ENCODE measurements around the gene CCDC60. TPM values are rescaled to one million over a fixed set of nuclear protein-coding genes. Genes with fewer than 3 reads are reported as not detected.

The CCDC60 gene
- total and polyA plus RNA-seq, 10 donors = not detected

DNA sequence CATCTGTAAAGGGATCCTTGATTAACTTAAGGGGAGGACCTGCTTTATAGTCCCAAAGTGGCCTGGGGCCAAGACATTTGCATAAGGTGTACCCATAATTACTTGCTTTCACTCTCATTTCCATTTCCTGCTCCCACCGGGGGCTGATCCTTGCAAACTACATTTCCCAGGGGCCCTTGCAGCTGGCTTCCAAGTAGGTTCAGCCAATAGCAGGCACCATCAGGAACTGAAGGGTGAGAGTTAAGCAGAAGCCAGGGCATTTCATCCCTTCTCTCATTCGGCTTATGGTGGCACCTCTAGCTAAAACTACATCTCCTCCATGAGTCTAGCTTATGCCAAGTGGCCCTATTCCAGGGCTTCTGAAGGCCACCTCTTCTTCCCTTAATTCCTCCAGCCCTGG, 88.8 kb downstream of the CCDC60 start:
- no peaks in the 10 kb centered on the region for H3K9me3 ChIP-seq
- TF ChIP-seq POLR2A (IDR thresholded peaks at IDR 0.05) = no peak
- TF ChIP-seq, protein P1, sequence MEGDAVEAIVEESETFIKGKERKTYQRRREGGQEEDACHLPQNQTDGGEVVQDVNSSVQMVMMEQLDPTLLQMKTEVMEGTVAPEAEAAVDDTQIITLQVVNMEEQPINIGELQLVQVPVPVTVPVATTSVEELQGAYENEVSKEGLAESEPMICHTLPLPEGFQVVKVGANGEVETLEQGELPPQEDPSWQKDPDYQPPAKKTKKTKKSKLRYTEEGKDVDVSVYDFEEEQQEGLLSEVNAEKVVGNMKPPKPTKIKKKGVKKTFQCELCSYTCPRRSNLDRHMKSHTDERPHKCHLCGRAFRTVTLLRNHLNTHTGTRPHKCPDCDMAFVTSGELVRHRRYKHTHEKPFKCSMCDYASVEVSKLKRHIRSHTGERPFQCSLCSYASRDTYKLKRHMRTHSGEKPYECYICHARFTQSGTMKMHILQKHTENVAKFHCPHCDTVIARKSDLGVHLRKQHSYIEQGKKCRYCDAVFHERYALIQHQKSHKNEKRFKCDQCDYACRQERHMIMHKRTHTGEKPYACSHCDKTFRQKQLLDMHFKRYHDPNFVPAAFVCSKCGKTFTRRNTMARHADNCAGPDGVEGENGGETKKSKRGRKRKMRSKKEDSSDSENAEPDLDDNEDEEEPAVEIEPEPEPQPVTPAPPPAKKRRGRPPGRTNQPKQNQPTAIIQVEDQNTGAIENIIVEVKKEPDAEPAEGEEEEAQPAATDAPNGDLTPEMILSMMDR (IDR thresholded peaks at IDR 0.05 in 8 of 11, conservative IDR thresholded peaks at IDR 0.05 in 3 of 11) = no peak
- no peak for TF ChIP-seq POLR2AphosphoS5 (IDR thresholded peaks at IDR 0.05)
- no peaks in the 10 kb centered on the region for H3K4me1 ChIP-seq
- no peak overlapping the region for H3K4me3 ChIP-seq
- H3K36me3 ChIP-seq = no peaks in the 10 kb centered on the region
- no peak overlapping the region for H3K27ac ChIP-seq
- intact Hi-C loops (cut with DNase I; ENCODE audit: low total_unique reads) = no loop called here
- DNase-seq = no peak
- H3K27me3 ChIP-seq (replicated peaks in 1 of 7) = peaks cover 0 to 15% (median 0%) of the 10 kb centered on the region in 7 donors
- WGBS, 5 donors = 10 to 32% (median 20%) methylated on average over 2 of the region's 2 CpGs

DNA sequence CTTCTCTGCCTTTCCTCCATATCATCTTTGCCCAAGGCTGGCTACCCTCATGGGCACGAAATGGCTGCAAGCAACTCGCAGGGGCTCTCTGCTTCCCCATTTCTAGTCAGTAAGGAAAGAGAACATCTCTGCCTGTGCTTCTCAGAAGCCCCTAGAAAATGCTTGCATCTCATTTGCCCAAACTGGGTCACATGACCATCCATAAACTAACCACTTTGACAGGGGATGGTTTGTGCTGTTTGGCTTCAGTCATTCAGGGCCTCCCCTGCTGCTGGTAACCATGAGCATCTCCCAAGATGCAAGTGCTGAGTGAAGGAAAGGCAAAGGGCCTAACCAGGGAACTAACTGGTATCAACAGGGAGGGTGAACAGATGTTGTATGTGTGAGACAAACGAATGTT, 91.1 kb downstream of the CCDC60 start:
- H3K4me1 ChIP-seq = no peaks in the 10 kb centered on the region
- intact Hi-C loops (cut with DNase I; ENCODE audit: low total_unique reads) = no loop called here
- no peaks in the 10 kb centered on the region for H3K36me3 ChIP-seq
- no peak overlapping the region for H3K27ac ChIP-seq
- WGBS, 5 donors = 49 to 89% (median 72%) methylated on average over 3 of the region's 3 CpGs
- DNase-seq = no peak
- H3K27me3 ChIP-seq (replicated peaks in 1 of 7) = peaks cover 0 to 16% (median 0%) of the 10 kb centered on the region in 7 donors
- no peak overlapping the region for H3K4me3 ChIP-seq
- H3K9me3 ChIP-seq = peaks cover 0 to 2% (median under 1%) of the 10 kb centered on the region in 8 donors
- TF ChIP-seq, protein P1 (IDR thresholded peaks at IDR 0.05 in 8 of 11, conservative IDR thresholded peaks at IDR 0.05 in 3 of 11) = no peak
- TF ChIP-seq POLR2AphosphoS5 (IDR thresholded peaks at IDR 0.05) (no peak), POLR2A (IDR thresholded peaks at IDR 0.05) (no peak)

DNA sequence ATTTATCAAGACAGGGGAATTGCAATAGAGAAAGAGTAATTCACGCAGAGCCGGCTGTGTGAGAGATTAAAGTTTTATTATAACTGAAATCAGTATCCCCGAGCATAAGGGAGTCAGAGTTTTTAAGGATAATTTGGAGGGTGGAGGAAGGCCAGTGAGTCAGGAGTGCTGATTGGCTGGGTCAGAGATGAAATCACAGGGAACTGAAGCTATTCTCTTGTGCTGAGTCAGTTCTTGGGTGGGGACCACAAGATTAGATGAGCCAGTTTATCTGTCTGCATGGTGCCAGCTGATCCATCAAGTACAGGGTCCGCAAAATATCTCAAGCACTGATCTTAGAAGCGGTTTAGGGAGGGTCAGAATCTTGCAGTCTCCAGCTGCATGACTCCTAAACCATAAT, 96.6 kb downstream of the CCDC60 start:
- no peak for DNase-seq
- H3K27ac ChIP-seq = no peak overlapping the region
- WGBS, 5 donors = 87 to 96% (median 91%) methylated on average over 5 of the region's 5 CpGs

DNA sequence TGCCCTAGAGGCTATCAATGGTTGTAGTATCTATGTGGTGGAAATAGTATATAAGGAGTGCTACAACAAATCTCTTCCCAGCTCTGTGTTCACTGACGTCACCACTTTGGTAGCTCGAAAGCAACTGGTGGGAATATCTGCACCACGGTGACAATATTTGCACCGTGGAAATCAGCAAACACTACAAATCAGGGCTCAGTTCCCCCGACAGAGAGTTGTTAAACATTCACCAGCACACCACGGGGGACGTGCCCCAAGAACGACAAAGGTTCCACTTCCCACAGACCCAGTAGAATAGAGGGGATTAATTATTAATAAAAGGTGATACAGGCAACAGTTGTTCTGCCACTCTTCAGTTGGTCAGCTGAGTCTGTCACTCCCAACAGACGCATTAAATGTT, 98.4 kb downstream of the CCDC60 start:
- H3K36me3 ChIP-seq = no peaks in the 10 kb centered on the region
- no peaks in the 10 kb centered on the region for H3K4me1 ChIP-seq
- peaks cover 0 to 18% (median 0%) of the 10 kb centered on the region in 7 donors for H3K27me3 ChIP-seq (replicated peaks in 1 of 7)
- H3K4me3 ChIP-seq = no peak overlapping the region
- H3K9me3 ChIP-seq = peaks cover 0 to 19% (median 9%) of the 10 kb centered on the region in 8 donors
- no peak for TF ChIP-seq POLR2AphosphoS5 (IDR thresholded peaks at IDR 0.05)
- no peak for TF ChIP-seq POLR2A (IDR thresholded peaks at IDR 0.05)
- TF ChIP-seq, protein P1 (IDR thresholded peaks at IDR 0.05 in 8 of 11, conservative IDR thresholded peaks at IDR 0.05 in 3 of 11) = no peak
- no peak for DNase-seq
- WGBS, 5 donors = 87 to 89% (median 87%) methylated on average over 9 of the region's 9 CpGs
- H3K27ac ChIP-seq = no peak overlapping the region
- intact Hi-C loops (cut with DNase I; ENCODE audit: low total_unique reads) = no loop called here

More for the DNA sequence above, 96.6 kb downstream of the CCDC60 start:
- TF ChIP-seq POLR2A (IDR thresholded peaks at IDR 0.05) (no peak), POLR2AphosphoS5 (IDR thresholded peaks at IDR 0.05) (no peak)
- TF ChIP-seq, protein P1 (IDR thresholded peaks at IDR 0.05 in 8 of 11, conservative IDR thresholded peaks at IDR 0.05 in 3 of 11) = no peak
- peaks cover 0 to 7% (median 0%) of the 10 kb centered on the region in 7 donors for H3K27me3 ChIP-seq (replicated peaks in 1 of 7)
- H3K9me3 ChIP-seq = peaks cover 0 to 18% (median 9%) of the 10 kb centered on the region in 8 donors
- H3K4me1 ChIP-seq = no peaks in the 10 kb centered on the region
- no peaks in the 10 kb centered on the region for H3K36me3 ChIP-seq
- no peak overlapping the region for H3K4me3 ChIP-seq
- intact Hi-C loops (cut with DNase I; ENCODE audit: low total_unique reads) = no loop called here
